ENCODE measurements around the gene NUTF2. TPM values are rescaled to one million over a fixed set of nuclear protein-coding genes. Genes with fewer than 3 reads are reported as not detected.
A peak's percentile ranks its signal among the peaks of the same experiment; 100 is the strongest.
"Not testable (repeated sequence)": the region's sequence is repeated elsewhere in the genome, so short reads cannot be mapped to it uniquely, and the experiment has no call there.

NUTF2 gene
- total RNA-seq, 1 donor from 2014 or later: 131 TPM

GRCh38 chr16:67858500-67858899, 11.8 kb downstream of the NUTF2 start:
- intact Hi-C loops (cut with DNase I): no loop called here
- no peaks in the 10 kb centered on the region for H3K27me3 ChIP-seq
- no peaks in the 10 kb centered on the region for H3K36me3 ChIP-seq
- TF ChIP-seq POLR2A (IDR thresholded peaks at IDR 0.05) (no peak), CTCF (IDR thresholded peaks at IDR 0.05) (no peak), POLR2AphosphoS5 (IDR thresholded peaks at IDR 0.05; ENCODE audit: insufficient read depth in 1 of 2, low read depth in 1 of 2) (no peak)
- peak overlapping the region; percentile 17 for H3K27ac ChIP-seq
- peaks cover 77% of the 10 kb centered on the region for H3K4me1 ChIP-seq
- no peaks in the 10 kb centered on the region for H3K9me3 ChIP-seq
- H3K4me3 ChIP-seq: no peak overlapping the region
- DNase-seq (ENCODE audit: extremely low spot score in 2 of 2): no peak

- peak overlapping the region; percentile 79 for H3K27ac ChIP-seq
Measured at GRCh38 chr16:67860589-67861398, 14.1 kb downstream of the NUTF2 start.

GRCh38 chr16:67861877-67862276, 15.1 kb downstream of the NUTF2 start:
- H3K27ac ChIP-seq: peak overlapping the region; percentile 79
- intact Hi-C loops (cut with DNase I): no loop called here
- DNase-seq (ENCODE audit: extremely low spot score in 2 of 2): no peak
- peaks cover 0 to 10% of the 10 kb centered on the region in 2 donors for H3K36me3 ChIP-seq
- H3K4me3 ChIP-seq: no peak overlapping the region
- TF ChIP-seq POLR2AphosphoS5 (IDR thresholded peaks at IDR 0.05; ENCODE audit: insufficient read depth in 1 of 2, low read depth in 1 of 2) (no peak), CTCF (IDR thresholded peaks at IDR 0.05) (no peak), POLR2A (IDR thresholded peaks at IDR 0.05) (no peak)
- peaks cover 56% of the 10 kb centered on the region for H3K4me1 ChIP-seq
- H3K9me3 ChIP-seq: no peaks in the 10 kb centered on the region
- no peaks in the 10 kb centered on the region for H3K27me3 ChIP-seq

More at GRCh38 chr16:67860589-67861398, 14.1 kb downstream of the NUTF2 start:
- peaks cover 67% of the 10 kb centered on the region for H3K4me1 ChIP-seq
- H3K36me3 ChIP-seq: peaks cover 0 to 5% of the 10 kb centered on the region in 2 donors
- DNase-seq (ENCODE audit: extremely low spot score in 2 of 2): no peak
- TF ChIP-seq POLR2AphosphoS5 (IDR thresholded peaks at IDR 0.05; ENCODE audit: insufficient read depth in 1 of 2, low read depth in 1 of 2) (peak in 1 of 2 donors; percentile 29), POLR2A (IDR thresholded peaks at IDR 0.05) (no peak), CTCF (IDR thresholded peaks at IDR 0.05) (no peak)
- intact Hi-C loops (cut with DNase I): no loop called here
- H3K4me3 ChIP-seq: no peak overlapping the region
- H3K27me3 ChIP-seq: no peaks in the 10 kb centered on the region
- H3K9me3 ChIP-seq: no peaks in the 10 kb centered on the region

GRCh38 chr16:67862623-67863583, 16.2 kb downstream of the NUTF2 start:
- Histone ChIP-seq H3K27ac (peak overlapping the region; percentile 79), H3K36me3 (peaks cover 0 to 20% of the 10 kb centered on the region in 2 donors), H3K4me1 (peaks cover 46% of the 10 kb centered on the region), H3K4me3 (no peak overlapping the region), H3K27me3 (no peaks in the 10 kb centered on the region), H3K9me3 (no peaks in the 10 kb centered on the region)
- no peak for DNase-seq (ENCODE audit: extremely low spot score in 2 of 2)
- intact Hi-C loops (cut with DNase I): no loop called here
- TF ChIP-seq POLR2A (IDR thresholded peaks at IDR 0.05) (no peak), CTCF (IDR thresholded peaks at IDR 0.05) (no peak), POLR2AphosphoS5 (IDR thresholded peaks at IDR 0.05; ENCODE audit: insufficient read depth in 1 of 2, low read depth in 1 of 2) (peak in 1 of 2 donors; percentile 58)

GRCh38 chr16:67864044-67864443, 17.3 kb downstream of the NUTF2 start:
- DNase-seq (ENCODE audit: extremely low spot score in 2 of 2); H3K4me3 ChIP-seq; intact Hi-C loops (cut with DNase I); H3K27me3 ChIP-seq; H3K9me3 ChIP-seq: not testable (repeated sequence)
- H3K4me1 ChIP-seq: peaks cover 37% of the 10 kb centered on the region
- H3K36me3 ChIP-seq: peaks cover 0 to 31% of the 10 kb centered on the region in 2 donors
- H3K27ac ChIP-seq: peak overlapping the region; percentile 79

Measured in vagina (tissue), 2 donors.